ENCODE measurements around the gene PPA2. TPM values are rescaled to one million over a fixed set of nuclear protein-coding genes. Genes with fewer than 3 reads are reported as not detected.
"Not testable (repeated sequence)": the region's sequence is repeated elsewhere in the genome, so short reads cannot be mapped to it uniquely, and the experiment has no call there.

PPA2 gene
- total RNA-seq, 1 experiment from 2014 or later = 108 TPM

DNA sequence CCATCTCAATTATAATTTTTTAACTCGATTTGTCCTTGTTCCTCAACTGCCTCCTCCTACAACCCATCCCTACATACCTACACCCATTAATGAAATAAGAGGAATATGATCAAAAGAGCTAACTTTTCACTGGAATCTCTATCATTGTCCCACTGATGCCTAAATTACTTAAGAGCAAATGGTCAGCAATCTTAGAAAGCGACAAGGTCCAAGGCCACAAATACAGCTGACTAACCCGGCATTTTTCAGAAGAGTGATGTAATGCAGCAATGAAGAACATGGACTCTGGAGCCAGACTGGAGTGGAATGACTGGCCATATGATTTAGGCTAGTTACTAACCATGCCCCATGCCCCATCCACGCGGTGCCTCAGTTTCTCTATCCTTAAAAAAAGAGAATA lies 56.2 kb downstream of the PPA2 start:
- BruUV-seq (replicated peaks) = no TSS peak
- ChIA-PET POLR2A (ENCODE audit: unreplicated experiment) (no interaction called here), CTCF (no interaction called here)
- ATAC-seq (no peak), DNase-seq (no peak)
- Histone ChIP-seq H3K27ac (ENCODE audit: low read length) (no peak overlapping the region), H2AFZ (ENCODE audit: low read length) (no peak overlapping the region), H4K20me1 (ENCODE audit: low read length) (no peaks in the 10 kb centered on the region), H3K27me3 (ENCODE audit: low read length) (no peaks in the 10 kb centered on the region), H3K36me3 (ENCODE audit: low read depth, low read length) (no peaks in the 10 kb centered on the region; the same call in 1 of the 2 replicates), H3K9me2 (replicated peaks; ENCODE audit: low read length) (no peaks in the 10 kb centered on the region), H3K9ac (ENCODE audit: low read length) (no peak overlapping the region), H3F3A (ENCODE audit: low read length, unreplicated experiment) (no peaks in the 10 kb centered on the region), H3K79me2 (ENCODE audit: low read length) (no peaks in the 10 kb centered on the region), H3K4me2 (ENCODE audit: low read length) (no peak overlapping the region), H3K4me3 (ENCODE audit: low read length) (no peak overlapping the region), H3K4me1 (ENCODE audit: insufficient read depth, low read length) (no peaks in the 10 kb centered on the region), H3K9me3 (ENCODE audit: low read length) (no peaks in the 10 kb centered on the region)
- TF ChIP-seq EZH2 (IDR thresholded peaks at IDR 0.05; ENCODE audit: low read length, unreplicated experiment) (no peak), EZH2phosphoT487 (IDR thresholded peaks at IDR 0.05; ENCODE audit: borderline replicate concordance, low read length) (no peak)
- TF ChIP-seq, protein P1, sequence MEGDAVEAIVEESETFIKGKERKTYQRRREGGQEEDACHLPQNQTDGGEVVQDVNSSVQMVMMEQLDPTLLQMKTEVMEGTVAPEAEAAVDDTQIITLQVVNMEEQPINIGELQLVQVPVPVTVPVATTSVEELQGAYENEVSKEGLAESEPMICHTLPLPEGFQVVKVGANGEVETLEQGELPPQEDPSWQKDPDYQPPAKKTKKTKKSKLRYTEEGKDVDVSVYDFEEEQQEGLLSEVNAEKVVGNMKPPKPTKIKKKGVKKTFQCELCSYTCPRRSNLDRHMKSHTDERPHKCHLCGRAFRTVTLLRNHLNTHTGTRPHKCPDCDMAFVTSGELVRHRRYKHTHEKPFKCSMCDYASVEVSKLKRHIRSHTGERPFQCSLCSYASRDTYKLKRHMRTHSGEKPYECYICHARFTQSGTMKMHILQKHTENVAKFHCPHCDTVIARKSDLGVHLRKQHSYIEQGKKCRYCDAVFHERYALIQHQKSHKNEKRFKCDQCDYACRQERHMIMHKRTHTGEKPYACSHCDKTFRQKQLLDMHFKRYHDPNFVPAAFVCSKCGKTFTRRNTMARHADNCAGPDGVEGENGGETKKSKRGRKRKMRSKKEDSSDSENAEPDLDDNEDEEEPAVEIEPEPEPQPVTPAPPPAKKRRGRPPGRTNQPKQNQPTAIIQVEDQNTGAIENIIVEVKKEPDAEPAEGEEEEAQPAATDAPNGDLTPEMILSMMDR (conservative IDR thresholded peaks at IDR 0.05; ENCODE audit: low read depth, low read length) = no peak
- intact Hi-C loops (cut with micrococcal nuclease) = no loop called here

GRCh38 chr4:105415281-105415744 lies 58.5 kb downstream of the PPA2 start:
- no peaks in the 10 kb centered on the region for H3K9me2 ChIP-seq (replicated peaks; ENCODE audit: low read length)
- no peaks in the 10 kb centered on the region for H4K20me1 ChIP-seq (ENCODE audit: low read length)
- H3K27ac ChIP-seq (ENCODE audit: low read length) = no peak overlapping the region
- POLR2A ChIA-PET (ENCODE audit: unreplicated experiment) = no interaction called here
- DNase-seq (no peak), ATAC-seq (no peak)
- H3K4me2 ChIP-seq (ENCODE audit: low read length) = no peak overlapping the region
- H3K9ac ChIP-seq (ENCODE audit: low read length) = no peak overlapping the region
- no peaks in the 10 kb centered on the region for H3K4me1 ChIP-seq (ENCODE audit: insufficient read depth, low read length)
- TF ChIP-seq, protein P1 (conservative IDR thresholded peaks at IDR 0.05; ENCODE audit: low read depth, low read length) = no peak
- TF ChIP-seq EZH2 (IDR thresholded peaks at IDR 0.05; ENCODE audit: low read length, unreplicated experiment) = no peak
- no peak for TF ChIP-seq EZH2phosphoT487 (IDR thresholded peaks at IDR 0.05; ENCODE audit: borderline replicate concordance, low read length)
- no peaks in the 10 kb centered on the region for H3K27me3 ChIP-seq (ENCODE audit: low read length)
- H3K79me2 ChIP-seq (ENCODE audit: low read length) = no peaks in the 10 kb centered on the region
- H3F3A ChIP-seq (ENCODE audit: low read length, unreplicated experiment) = no peaks in the 10 kb centered on the region
- no peaks in the 10 kb centered on the region for H3K36me3 ChIP-seq (ENCODE audit: low read depth, low read length)
- H3K4me3 ChIP-seq (ENCODE audit: low read length) = no peak overlapping the region
- intact Hi-C loops (cut with micrococcal nuclease) = no loop called here
- no peaks in the 10 kb centered on the region for H3K9me3 ChIP-seq (ENCODE audit: low read length)
- H2AFZ ChIP-seq (ENCODE audit: low read length) = no peak overlapping the region
- CTCF ChIA-PET = no interaction called here
- BruUV-seq (replicated peaks) = no TSS peak

- Histone ChIP-seq H3K4me1 (ENCODE audit: insufficient read depth, low read length) (no peaks in the 10 kb centered on the region), H3K4me2 (ENCODE audit: low read length) (no peak overlapping the region), H3K9ac (ENCODE audit: low read length) (no peak overlapping the region), H3K9me3 (ENCODE audit: low read length) (no peaks in the 10 kb centered on the region), H2AFZ (ENCODE audit: low read length) (no peak overlapping the region), H3K27ac (ENCODE audit: low read length) (no peak overlapping the region), H3K36me3 (ENCODE audit: low read depth, low read length) (no peaks in the 10 kb centered on the region), H3F3A (ENCODE audit: low read length, unreplicated experiment) (no peaks in the 10 kb centered on the region), H3K4me3 (ENCODE audit: low read length) (no peak overlapping the region), H3K27me3 (ENCODE audit: low read length) (no peaks in the 10 kb centered on the region), H3K79me2 (ENCODE audit: low read length) (no peaks in the 10 kb centered on the region), H4K20me1 (ENCODE audit: low read length) (no peaks in the 10 kb centered on the region), H3K9me2 (replicated peaks; ENCODE audit: low read length) (no peaks in the 10 kb centered on the region)
- no peak for ATAC-seq
- POLR2A ChIA-PET (ENCODE audit: unreplicated experiment) = no interaction called here
- CTCF ChIA-PET = no interaction called here
- intact Hi-C loops (cut with micrococcal nuclease) = no loop called here
- TF ChIP-seq EZH2 (IDR thresholded peaks at IDR 0.05; ENCODE audit: low read length, unreplicated experiment) (no peak), EZH2phosphoT487 (IDR thresholded peaks at IDR 0.05; ENCODE audit: borderline replicate concordance, low read length) (no peak)
- TF ChIP-seq, protein P1 (conservative IDR thresholded peaks at IDR 0.05; ENCODE audit: low read depth, low read length) = no peak
- DNase-seq = no peak
- no TSS peak for BruUV-seq (replicated peaks)
Measured at GRCh38 chr4:105414316-105414715, 59.5 kb downstream of the PPA2 start.

DNA sequence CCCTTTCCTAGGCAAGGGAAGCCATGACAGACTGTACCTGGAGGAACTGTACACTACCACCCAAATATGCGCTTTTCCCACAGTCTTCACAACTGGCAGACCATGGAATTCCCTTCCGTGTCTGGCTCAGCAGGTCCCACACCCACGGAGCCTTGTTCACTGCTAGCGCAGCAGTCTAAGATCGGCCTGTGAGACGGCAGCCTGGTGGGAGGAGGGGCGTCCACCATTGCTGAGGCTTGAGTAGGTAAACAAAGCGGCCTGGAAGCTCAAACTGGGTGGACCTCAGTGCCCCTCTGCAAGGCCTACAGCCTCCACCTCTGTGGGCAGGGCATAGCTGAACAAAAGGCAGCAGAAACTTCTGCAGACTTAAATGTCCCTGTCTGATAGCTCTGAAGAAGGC lies 64.7 kb downstream of the PPA2 start:
- H3K4me1 ChIP-seq (ENCODE audit: insufficient read depth, low read length); H3K9ac ChIP-seq (ENCODE audit: low read length); H3K4me3 ChIP-seq (ENCODE audit: low read length); H3K36me3 ChIP-seq (ENCODE audit: low read depth, low read length); DNase-seq; H3K79me2 ChIP-seq (ENCODE audit: low read length); ATAC-seq; intact Hi-C loops (cut with micrococcal nuclease); BruUV-seq (replicated peaks); H3K27me3 ChIP-seq (ENCODE audit: low read length); H3K27ac ChIP-seq (ENCODE audit: low read length); CTCF ChIA-PET; H3K9me2 ChIP-seq (replicated peaks; ENCODE audit: low read length); H3F3A ChIP-seq (ENCODE audit: low read length, unreplicated experiment); POLR2A ChIA-PET (ENCODE audit: unreplicated experiment); H3K4me2 ChIP-seq (ENCODE audit: low read length); H3K9me3 ChIP-seq (ENCODE audit: low read length); H2AFZ ChIP-seq (ENCODE audit: low read length); H4K20me1 ChIP-seq (ENCODE audit: low read length): not testable (repeated sequence)
